ENCODE measurements around the gene CCDC167. TPM values are rescaled to one million over a fixed set of nuclear protein-coding genes. Genes with fewer than 3 reads are reported as not detected.

CCDC167 gene
- total RNA-seq = 24.5 and 35.7 TPM in 2 replicates

DNA sequence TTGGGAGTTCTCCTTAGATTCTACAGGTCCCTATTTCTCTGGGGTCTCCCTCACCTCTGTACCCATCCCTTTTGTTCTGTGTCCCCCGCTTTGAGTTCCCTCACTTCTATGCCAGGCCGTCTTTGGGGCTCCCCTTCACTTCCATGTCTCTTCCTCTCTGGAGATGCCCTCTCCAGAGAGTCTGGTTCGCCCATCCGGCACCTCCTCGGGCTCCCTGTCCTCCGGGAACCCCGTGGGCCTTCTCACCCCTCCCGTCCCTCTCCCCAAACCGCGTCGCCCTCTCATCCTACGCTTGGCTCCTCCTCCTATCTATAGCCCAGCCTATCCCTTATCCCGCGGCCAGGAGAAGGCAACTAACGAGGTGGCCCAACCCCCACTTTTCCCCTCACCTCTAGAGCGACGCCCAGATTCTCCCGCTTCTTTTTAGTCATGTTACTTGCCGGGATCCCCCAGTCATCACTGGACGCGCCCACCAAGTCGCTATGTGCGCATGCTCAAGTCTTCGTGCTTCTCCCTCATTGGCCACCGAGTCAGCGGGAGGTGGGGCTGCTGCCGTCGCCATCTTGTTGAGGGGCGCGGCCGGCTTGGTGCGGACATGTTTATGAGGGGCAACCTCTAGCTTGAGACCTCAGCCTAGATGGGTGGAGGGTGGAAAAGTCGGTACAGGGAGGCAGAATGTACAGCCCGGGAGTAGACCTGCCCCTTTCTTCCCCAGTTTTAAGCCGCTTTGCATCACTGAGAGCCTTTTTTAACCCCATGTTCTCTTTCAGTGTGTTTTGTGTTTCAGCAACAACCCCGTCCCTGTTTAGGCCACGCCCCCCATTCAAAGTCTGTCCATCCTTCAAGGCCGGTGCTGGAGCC lies at the start of gene CCDC167:
Gene CCDC167 (minus strand): TSS at position 461 of the 861 bp plus-strand sequence. CDS start 30 bp downstream, at position 431.
- peak; percentile 98 for DNase-seq

DNA sequence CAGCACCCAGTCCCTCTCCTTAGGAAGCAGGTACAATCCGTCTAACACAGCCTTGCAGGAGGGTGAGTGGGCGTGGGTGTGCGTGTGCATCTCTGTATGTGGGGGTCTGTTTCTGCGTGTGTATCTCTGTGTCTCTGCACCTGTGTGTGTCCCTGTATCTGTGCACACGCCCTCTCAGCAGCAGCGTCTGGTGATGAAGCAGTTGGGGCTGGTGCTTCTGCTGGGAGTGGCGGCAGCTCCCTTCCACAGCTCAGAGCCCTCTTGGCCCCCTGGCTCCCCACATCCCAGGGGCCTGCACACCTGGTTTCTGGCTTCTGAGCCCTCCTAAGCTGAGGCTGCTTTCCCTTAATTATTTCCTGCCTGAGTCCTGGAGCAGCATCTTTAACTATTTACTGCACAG lies 49.5 kb upstream of the CCDC167 start:
- DNase-seq = no peak

DNA sequence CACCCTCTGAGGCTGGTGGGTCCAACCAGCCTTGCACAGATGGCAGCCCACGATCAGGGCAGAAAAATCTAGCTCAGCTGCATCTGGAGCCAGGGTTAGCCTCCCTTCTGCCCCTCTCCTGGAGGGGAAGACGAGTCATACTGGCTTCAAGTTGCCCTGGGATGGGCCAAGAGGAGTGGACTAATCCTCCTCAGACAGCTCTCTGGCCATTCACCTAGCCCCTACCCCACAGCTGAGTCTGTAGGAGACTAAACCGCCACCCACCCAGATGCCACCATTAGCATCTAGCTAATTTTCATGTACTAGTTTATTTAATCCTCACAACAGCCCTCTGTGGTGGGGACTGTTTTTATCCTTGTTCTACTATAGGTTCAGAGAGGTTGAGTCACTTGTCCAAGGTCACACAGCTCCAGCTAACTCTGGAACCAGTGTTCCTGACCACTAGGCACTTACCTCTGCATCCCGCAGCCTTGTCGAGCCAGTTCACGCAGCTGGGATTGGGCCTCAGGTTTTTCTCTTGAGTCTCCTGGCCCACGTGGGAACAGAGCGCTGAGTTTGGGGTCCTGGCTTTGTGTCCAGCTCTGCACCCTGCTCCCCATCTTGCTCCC lies 48.5 kb upstream of the CCDC167 start:
- DNase-seq = no peak

DNA sequence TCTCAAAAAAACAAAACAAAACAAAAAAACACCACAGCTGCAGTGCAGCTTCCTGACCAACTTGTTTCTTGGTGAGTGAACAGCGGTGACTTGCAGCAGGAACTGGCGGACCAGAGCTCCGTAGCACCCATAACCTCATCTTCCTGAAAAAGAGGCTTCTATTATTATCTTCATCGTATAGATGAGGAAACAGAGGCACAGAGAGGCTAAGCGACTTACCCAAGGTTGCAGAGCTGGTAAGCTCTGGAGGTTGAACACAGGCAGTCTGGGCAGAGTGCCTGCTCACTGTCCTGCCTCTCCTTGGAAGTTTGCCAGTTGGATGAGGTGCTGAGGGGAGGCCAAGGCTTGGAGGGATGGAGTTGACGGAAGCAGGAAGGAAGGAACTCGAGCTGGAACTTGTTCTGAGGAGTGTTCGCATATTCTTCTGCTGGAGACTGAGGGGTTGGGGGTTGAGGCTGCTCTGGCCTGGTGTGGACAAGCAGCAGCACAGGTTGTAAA lies 47.9 kb upstream of the CCDC167 start:
- DNase-seq = peak; percentile 69

DNA sequence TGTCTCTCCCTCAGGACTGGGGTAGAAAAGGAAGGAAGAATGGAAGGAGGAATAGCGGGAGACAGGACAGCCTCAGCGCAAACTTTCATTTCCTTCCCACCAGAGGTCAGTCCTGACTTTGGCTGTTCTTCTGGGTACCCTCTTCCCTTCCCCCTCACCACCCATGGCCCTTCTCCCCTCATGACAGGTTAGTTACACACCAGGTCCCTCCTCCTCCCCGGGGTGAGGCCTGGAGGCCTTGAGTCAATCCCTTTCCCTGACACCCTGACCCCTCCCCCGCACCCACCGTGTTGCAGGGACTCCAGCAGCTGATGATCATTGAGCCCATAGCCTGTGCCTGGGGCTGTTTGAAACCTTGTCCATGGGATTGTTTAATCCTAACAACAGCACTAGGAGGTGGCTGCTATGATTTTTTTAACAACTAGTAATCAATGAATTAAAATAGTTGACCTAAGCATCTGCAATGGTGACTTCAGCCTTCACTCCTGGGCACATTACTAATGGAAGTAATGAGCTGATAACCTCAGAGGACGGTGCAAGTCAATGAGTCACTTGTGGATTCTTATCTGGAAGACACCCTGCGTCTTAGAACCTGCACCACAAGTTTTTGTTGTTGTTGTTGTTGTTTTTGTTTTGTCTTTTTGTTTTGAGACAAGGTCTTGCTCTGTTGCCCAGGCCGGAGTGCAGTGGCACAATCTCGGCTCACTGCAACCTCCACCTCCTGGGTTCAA lies 46.6 kb upstream of the CCDC167 start:
- DNase-seq = no peak

DNA sequence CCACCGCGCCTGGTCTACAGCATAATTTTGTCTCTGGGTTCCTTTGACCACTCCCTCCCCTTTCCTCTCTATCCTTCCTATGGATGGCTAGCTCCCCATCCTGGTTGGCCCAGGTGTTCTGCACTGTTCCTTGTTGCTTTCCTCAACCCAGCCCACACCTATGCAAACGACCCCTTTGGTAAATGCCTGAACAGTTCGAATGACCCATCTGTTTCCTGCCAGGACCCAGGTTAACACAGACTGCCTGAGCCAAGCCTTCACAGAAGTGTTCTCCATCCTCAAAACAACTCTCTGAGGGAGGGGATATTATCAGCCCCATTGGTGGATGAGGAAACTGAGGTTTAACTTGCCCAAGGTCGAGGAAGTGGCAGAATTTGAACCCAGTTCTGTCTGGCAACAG lies 44.8 kb upstream of the CCDC167 start:
- no peak for DNase-seq

DNA sequence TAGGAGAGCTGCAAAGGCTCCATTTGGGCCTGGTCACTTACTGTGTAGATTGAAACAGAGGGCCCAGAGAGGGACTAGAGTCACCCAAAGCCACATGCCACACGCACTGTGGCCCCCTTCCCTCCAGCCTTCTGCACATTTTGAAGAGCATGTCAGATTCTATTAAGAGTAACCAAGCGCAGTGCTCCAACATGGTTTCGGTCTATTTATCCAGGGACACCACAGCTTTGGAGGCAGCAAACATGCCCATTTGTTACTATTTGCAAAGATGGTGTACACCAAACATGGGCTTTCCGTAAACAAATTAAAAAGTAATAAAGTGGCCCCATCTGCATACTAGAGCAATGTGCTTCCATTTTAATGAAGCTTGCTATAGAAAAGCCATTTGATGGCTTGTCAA lies 43.7 kb upstream of the CCDC167 start:
- no peak for DNase-seq

DNA sequence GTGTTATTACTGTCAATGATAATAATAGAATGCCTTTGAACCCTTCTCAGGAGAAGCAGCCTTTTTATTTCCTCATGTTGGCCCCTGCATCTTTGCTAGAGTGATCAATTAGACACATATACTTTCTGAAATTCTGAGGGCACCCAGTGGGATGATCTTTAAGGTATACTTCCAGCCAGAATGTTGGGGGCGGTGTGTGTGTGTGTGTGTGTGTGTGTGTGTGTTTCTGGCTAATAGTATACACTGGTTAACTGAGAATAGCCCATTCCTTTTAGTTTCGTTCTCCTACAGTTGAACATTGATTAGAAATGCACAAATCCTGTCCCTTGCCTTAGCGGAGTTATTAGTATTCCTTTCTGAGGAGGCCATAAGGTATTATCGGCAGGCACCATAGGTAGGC lies 41.7 kb upstream of the CCDC167 start:
- no peak for DNase-seq

DNA sequence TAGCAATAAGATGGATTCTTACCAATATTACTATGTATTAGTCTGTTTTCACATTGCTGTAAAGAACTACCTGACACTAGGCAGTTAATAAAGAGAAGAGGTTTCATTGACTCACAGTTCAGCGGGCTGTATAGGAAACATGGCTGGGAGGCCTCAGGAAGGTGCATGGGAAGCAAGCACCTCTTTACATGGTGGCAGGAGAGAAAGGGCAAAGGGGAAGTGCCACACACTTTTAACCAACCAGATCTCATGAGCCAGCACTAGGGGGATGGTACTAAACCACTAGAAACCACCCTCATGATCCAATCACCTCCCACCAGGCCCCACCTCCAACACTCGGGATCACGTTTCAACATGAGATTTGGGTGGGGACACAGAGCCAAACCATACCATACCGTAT lies 40.7 kb upstream of the CCDC167 start:
- DNase-seq = no peak

DNA sequence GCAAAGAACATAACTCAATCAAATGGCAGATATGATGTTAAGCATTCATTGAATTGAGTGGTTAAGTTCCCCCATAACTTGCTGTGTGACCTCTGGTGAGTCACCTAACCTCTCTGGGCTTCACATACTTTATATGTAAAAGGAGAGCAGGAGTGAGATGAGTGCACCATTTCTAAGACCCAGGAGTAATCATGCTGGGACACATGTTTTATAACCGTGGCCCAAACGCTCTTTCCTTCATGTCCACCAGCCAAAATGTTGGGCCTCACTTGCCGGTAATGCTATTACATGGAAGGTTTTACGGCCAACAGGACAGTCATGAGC lies 40.3 kb upstream of the CCDC167 start:
- no peak for DNase-seq

DNA sequence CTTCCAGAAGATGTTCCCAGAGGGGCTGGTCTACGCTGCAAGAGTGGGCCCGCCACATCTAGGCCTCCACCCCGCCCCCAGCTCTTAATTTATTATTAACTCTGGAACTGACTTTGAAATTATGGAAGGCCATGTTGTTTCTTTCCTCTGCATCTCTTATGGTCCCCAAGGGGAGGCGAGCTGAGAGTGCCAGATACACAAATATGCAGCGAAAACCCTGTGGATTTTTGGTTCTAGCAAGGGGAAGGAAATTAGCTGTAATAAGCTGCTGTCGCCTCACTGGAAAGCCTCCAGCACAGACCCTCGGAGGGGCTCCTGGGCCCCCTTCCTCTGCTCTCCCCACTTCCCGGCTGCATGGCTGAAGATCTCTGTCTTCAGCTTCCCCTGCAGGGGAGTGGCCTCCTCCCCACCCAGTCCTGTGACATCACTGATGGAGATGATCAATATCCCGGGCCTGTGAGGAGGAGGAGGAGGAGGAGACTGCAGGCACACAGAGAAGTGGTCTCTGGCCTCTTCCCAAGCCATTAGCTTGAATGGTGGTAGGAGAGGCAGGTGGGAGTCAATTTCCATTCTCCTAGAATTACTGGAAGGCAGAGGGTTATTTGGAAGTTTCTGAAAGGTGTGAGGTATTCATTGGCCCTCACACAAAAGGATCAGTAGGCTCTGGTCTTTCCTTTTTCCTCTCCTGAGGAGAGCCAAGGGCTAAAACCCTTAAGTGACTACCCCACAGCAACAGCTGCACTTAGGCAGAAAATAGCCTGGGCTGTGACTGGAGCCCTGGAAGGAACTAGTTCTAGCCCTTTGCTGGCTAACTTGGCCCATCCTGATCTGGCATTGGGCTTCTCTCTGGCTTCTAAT lies 39.7 kb upstream of the CCDC167 start:
- no peak for DNase-seq

DNA sequence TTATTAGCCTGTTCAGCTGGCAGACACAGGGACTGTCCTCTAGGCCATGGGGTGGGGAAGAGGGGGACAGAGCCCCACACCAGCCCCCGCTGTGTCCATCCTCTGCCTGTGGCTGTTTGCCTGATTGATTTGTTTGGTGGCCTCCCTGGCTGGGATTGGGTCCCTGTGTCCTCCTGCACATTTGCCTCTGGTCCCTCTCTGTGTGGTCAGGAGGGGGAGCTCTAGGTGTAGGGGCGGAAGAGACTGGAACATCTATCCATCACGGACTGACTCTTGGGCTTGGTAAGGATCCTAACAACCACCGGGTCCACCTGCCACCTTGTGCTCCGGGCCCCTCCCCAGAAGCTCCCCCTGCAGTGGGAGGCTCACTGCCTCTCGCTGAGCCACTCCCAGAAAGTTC lies 38.4 kb upstream of the CCDC167 start:
- peak; percentile 60 for DNase-seq

DNA sequence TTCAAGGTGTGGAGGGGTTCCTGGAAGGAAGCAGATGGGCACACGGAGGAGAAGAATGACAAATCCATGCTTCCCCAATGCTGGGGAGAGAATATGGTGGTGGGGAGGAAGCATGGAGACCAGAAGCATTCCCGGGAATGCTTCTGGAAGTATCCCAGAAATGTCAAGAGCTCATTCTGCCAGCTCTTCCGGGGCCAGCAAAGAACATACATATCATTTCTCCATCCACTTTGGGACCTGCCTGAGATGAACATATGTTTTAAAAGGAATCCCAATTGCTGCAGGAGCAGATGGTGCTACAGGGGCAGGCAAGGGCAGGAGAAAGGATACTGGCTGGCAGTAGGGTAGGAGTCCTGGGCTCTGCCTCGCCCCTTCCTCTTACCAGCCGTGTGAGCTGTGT lies 37.9 kb upstream of the CCDC167 start:
- no peak for DNase-seq

DNA sequence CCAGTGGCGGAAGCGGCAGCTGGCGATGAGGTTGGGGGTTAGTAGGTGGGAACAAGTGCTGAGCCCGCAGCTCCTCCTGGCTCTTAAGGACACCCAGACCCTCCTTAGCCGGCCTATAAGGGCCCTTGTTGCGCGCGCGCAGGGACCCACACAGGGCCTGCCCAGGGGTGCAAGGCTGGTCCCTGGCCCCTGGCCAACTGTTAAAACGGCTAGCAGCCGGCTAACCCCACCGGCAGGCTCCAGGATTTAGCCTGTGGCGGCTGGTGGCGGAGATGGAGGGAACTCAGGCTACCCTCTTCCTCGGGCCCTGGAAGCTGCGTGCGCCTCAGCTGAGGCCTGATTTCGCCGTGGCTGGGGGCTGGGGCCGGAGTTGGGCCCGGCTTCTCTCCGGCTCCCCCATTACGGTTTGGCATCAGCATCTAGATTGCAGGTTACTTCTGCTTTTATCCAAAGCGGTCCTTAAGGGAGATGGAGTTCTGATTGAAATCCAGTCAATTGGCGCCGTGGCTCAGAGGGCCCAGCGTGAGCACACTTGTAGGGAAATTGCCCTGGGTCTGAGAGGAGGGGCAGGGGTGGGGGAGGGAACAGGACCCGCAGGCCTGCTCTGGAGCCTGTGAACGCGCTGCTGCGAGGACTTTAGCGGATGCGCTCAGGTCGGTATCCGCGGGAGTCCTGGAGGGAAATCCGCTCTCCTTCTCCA lies 36.9 kb upstream of the CCDC167 start:
- DNase-seq = no peak

DNA sequence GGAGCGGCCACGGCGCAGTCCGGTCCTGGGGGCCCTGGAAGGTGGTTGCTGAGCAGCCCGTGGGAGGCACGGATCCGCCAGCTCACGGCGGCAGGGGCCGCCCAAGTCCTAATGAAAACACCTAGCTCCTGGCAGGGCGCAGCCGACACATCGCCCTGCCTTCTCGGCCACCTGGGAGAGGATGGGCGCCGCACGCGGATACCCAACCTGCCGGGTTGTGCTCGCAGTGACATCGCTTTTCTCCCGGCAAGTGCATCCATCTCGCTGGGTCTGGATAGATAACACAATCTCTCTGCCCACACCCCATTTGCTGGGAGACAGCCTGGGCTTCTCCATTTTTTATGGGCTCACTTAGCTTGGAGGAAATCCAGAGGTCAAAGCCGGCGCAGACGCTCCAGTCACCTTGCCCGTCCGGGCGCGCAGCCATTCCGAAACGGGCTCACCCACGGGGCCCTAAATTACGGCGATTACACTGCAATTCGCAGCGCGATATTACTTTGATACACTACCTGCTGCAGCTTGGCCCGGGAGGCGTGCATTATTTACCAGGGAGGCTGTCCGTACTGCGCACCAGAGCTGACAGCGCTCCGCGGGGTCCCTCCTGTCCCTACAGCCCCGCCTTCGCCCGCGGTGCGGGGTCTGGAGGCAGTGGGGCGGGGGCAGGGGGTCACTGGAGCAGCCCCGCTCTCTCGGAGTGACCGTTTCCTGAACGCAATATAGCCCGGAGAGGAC lies 36.2 kb upstream of the CCDC167 start:
- DNase-seq = no peak

DNA sequence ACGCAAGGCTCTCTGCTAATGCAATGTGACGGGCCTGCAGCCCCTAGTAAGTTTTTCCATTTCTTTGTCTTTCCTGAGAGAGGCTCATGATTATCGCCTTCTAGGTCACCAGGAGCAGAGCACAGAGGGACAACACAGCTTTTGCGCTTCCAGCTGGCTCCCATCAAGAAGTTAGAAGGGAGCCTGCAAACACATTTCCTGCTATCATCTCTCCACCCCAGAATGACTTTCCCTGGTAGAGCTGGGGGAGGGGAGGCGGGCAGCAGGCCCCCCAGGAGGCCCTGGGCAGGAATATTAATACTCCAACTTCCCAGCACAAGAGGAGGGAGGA lies 35.7 kb upstream of the CCDC167 start:
- DNase-seq = no peak

DNA sequence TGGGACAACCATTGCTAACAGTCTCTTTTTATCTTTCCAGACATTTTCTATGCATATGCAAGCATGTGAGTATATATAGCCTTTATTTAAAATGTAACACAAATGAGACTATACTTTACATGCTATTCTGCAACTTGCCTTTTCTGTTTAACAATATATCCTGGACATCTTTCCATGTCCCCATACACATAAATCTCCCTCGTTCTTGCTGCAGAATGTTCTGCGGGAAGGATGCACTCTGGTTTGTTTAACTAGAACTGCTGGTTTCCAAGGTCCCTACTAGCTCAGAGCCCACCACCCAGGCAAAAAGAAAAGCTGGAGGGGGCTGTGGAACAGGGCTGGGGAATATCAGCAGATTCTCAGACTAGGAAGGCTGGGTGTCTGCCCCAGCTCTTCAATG lies 35.2 kb upstream of the CCDC167 start:
- no peak for DNase-seq

DNA sequence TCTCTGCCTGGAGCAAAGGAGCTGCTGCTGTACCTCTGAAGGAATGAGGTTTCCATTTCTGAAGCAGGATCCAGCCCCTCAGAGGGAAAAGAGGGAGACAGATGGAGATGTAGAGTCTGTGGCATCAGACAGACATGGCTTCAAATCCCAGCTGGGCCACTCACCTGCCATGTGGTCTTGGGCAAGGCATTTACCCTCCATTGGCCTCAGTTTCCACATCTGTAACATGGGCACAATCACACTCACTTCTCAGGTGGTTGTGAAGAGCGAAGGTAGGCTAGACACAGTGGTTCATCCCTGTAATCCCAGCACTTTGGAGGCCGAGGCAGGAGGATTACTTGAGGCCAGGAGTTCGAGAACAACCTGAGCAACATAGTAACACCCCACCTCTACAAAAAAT lies 32.4 kb upstream of the CCDC167 start:
- no peak for DNase-seq

DNA sequence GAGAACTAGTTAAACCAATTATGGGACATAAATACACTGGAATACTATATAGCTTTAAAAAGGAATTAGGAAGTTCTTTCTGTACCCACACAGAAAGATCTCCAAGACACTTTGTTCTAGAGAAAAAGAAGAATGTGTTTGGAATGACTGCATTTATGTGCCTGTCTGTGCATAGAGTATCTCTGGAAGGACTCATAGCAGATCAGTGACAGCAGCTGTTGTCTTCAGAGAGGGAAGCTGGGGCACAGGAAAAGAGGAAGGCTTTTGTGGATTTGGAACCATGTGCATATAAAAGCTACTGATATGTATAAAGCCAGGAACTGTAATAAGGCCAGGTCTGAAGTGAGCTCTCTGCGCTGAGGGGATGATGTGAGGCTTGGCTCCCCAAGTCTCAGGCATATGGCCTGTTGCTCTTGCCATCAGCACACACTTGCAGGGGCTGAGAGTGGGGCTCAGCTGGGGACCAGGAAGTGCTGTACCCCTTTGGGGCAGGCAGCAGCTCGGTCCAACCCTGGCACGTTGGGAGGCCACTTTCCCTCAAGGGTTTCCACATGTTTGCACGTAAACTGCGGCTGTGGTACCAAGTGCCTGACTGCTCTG lies 31.8 kb upstream of the CCDC167 start:
- DNase-seq = no peak

DNA sequence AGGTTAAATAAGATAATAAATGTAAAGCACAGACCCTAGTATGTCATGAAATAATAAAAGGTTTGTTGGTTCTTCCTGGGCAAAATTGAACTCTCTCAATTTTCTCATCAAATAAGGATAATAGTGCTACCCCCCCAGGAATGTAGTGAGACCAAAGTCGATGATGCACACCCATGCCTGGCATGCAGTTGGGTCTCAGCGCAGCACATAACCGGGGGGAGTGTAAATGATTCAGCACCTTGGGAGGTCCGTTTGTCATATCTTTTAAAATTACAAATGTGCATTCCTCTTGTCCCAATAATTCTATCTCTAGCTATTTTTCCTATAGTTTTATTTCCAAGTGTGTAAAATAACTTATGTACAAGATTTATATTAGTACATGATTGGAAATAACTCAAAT lies 31.3 kb upstream of the CCDC167 start:
- no peak for DNase-seq

DNA sequence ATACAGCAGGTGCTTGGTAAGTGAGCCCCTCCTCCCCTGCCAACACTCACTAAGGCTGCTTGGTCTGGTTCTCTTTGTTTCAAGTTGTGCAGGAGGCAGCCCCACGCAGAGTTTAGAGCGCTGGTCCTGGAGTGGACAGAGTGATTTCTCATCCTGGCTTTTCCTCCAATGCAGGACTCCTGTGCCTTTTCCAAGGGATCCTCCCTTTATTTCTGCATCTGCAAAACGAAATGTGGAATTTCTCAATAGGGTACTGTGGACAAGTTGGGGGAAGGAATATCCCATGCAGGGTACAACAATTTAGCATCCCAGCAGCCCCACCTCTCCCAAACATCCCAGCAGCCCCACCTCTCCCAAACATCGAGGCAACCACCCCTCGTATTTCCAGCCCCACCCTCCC lies 30.6 kb upstream of the CCDC167 start:
- DNase-seq = no peak
